Neuronal stem cell (in vitro differentiated cells): ENCODE results near the gene KCNE2.
"Not testable (repeated sequence)": the region's sequence is repeated elsewhere in the genome, so short reads cannot be mapped to it uniquely, and the experiment has no call there.

ENCODE experiments used
- DNase-seq: peaks from one replicate; pipeline ENCODE4 v3.0.0-alpha.2; 2013; ENCODE audit warnings: low spot score
- H2AFZ ChIP-seq: one replicate; pipeline ENCODE4 v1.6.1; 2013; ENCODE audit warnings: mild to moderate bottlenecking, low read length, inconsistent platforms
- H2AK5ac ChIP-seq: 2 replicates; pipeline ENCODE4 v1.6.1; 2013; ENCODE audit warnings: low read depth, mild to moderate bottlenecking, inconsistent platforms, low read length, moderate library complexity, mixed read lengths
- H2BK120ac ChIP-seq: 2 replicates; pipeline ENCODE4 v1.6.1; 2013; ENCODE audit warnings: low read depth, mild to moderate bottlenecking, inconsistent platforms, low read length, moderate library complexity, mixed read lengths
- H2BK12ac ChIP-seq: one replicate; pipeline ENCODE4 v1.6.1; 2013; ENCODE audit warnings: low read length, inconsistent platforms
- H2BK15ac ChIP-seq: 2 replicates; pipeline ENCODE4 v1.6.1; 2013; ENCODE audit warnings: mild to moderate bottlenecking, low read length, inconsistent platforms, mixed read lengths
- H2BK5ac ChIP-seq: one replicate; pipeline ENCODE4 v1.6.1; 2013; ENCODE audit warnings: inconsistent platforms, mild to moderate bottlenecking, low read length, moderate library complexity
- H3K14ac ChIP-seq: one replicate; pipeline ENCODE4 v1.6.1; 2013; ENCODE audit warnings: low read length, inconsistent platforms
- H3K18ac ChIP-seq: 2 replicates; pipeline ENCODE4 v1.6.1; 2013; ENCODE audit warnings: low read length, inconsistent platforms
- H3K23ac ChIP-seq: 2 replicates; pipeline ENCODE4 v1.6.1; 2013; ENCODE audit warnings: low read depth, mild to moderate bottlenecking, mixed read lengths, low read length, inconsistent platforms; ENCODE audit not compliant: poor library complexity
- H3K27ac ChIP-seq: replicated peaks from 3 replicates; pipeline ENCODE4 v1.5.1; 2013; ENCODE audit warnings: low read length, inconsistent platforms
- H3K27me3 ChIP-seq, 3 experiments: 2 replicates each; pipeline ENCODE4 v1.6.1; 2013; ENCODE audit warnings: low read length in 3 of 3, mild to moderate bottlenecking in 2 of 3, inconsistent platforms in 1 of 3, low read depth in 1 of 3, mixed read lengths in 1 of 3, moderate library complexity in 1 of 3; ENCODE audit not compliant: control insufficient read depth in 3 of 3, insufficient read depth in 3 of 3
- H3K36me3 ChIP-seq, 2 donors: replicated peaks in 1 of 2; 2 replicates each; pipeline ENCODE4 v1.6.1; 2013; ENCODE audit warnings: low read length in 2 of 2; ENCODE audit not compliant: control insufficient read depth in 2 of 2, insufficient read depth in 2 of 2
- H3K4ac ChIP-seq: 2 replicates; pipeline ENCODE4 v1.6.1; 2013; ENCODE audit warnings: inconsistent platforms, mild to moderate bottlenecking, low read length, moderate library complexity
- H3K4me1 ChIP-seq, 2 donors: 1 replicate in 1 of 2; 2 replicates in 1 of 2; pipeline ENCODE4 v1.6.1; 2013; ENCODE audit warnings: low read length in 2 of 2, low read depth in 1 of 2; ENCODE audit not compliant: control insufficient read depth in 2 of 2, insufficient read depth in 1 of 2
- H3K4me2 ChIP-seq: one replicate; pipeline ENCODE4 v1.6.1; 2013; ENCODE audit warnings: mild to moderate bottlenecking, low read length, inconsistent platforms; ENCODE audit not compliant: insufficient read depth, poor library complexity, severe bottlenecking
- H3K4me3 ChIP-seq, 2 donors: 2 replicates each; pipeline ENCODE4 v1.5.1; 2013; ENCODE audit warnings: low read length in 2 of 2, mild to moderate bottlenecking in 2 of 2, inconsistent platforms in 1 of 2, moderate library complexity in 1 of 2
- H3K79me1 ChIP-seq: one replicate; pipeline ENCODE4 v1.6.1; 2013; ENCODE audit warnings: low read depth, mild to moderate bottlenecking, inconsistent platforms, low read length, moderate library complexity
- H3K9ac ChIP-seq: one replicate; pipeline ENCODE4 v1.6.1; 2013; ENCODE audit warnings: mild to moderate bottlenecking, low read depth, low read length, inconsistent platforms; ENCODE audit not compliant: poor library complexity
- H3K9me3 ChIP-seq, 2 donors: replicated peaks in 1 of 2; 2 replicates each; pipeline versions ENCODE3 to v1.6.1; 2013; ENCODE audit warnings: low read length in 2 of 2, mild to moderate bottlenecking in 2 of 2, inconsistent platforms in 1 of 2, low read depth in 1 of 2, mixed read lengths in 1 of 2, moderate library complexity in 1 of 2; ENCODE audit not compliant: control insufficient read depth in 2 of 2, insufficient read depth in 1 of 2
- H4K8ac ChIP-seq: one replicate; pipeline ENCODE4 v1.6.1; 2013; ENCODE audit warnings: low read depth, mild to moderate bottlenecking, inconsistent platforms, low read length, moderate library complexity
- H4K91ac ChIP-seq: one replicate; pipeline ENCODE4 v1.6.1; 2013; ENCODE audit warnings: low read length, low read depth, mild to moderate bottlenecking, inconsistent platforms; ENCODE audit not compliant: poor library complexity
- WGBS, 2 donors: extraction: QIAGEN DNeasy Blood & Tissue Kit; methylation state at CpG; one replicate each; pipeline ENCODE4 v1.1.7; 2013; ENCODE audit warnings: missing lambda C conversion rate in 2 of 2, mixed read lengths in 1 of 2; ENCODE audit not compliant: insufficient read length in 2 of 2, insufficient replicate concordance in 1 of 2; ENCODE audit errors: extremely low coverage in 2 of 2; 5-methylcytosine and 5-hydroxymethylcytosine counted together

KCNE2 gene

DNA sequence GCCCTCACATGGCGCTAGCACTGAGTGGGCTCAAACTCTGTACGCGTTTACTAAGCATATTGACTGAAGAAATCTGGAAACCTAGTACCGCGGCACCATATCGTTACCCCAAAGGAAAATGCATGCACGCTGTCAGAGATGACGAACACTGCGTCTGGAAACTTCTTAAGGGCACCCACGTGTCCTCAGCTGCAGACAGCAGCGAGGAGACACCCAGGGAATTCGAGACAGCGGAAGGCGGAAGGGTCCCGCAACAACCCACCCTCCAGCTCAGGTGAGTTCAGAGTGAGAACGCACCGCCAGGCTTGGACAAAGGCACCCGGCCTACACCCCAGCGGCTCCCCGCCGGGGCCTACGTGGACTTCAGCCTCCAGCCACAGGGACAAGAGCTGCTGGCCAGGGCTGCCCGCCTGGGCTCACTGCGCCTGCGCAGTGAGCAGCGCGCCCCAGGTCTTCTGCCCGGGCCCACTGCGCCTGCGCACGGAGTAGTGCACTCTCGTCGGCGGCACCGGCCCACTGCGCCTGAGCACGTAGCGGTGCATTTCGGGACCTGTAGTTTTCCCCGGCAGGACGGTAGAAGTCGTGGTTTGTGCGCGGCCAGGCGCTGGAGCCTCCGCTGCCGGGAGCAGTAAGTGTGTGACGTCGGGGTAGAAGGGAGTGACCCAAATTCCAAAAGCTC is 11.3 kb downstream of the KCNE2 start, which contains the start of gene SMIM11:
Gene SMIM11, plus strand, starts transcription at position 568 of the 679 bp plus-strand sequence. CDS start 3,998 bp downstream, outside the sequence.
- not testable (repeated sequence) for H3K14ac ChIP-seq, DNase-seq, H3K4me1 ChIP-seq, H2AK5ac ChIP-seq, H3K4me2 ChIP-seq, H3K27me3 ChIP-seq, H3K23ac ChIP-seq, H3K9me3 ChIP-seq, H3K4me3 ChIP-seq, H4K91ac ChIP-seq, H3K4ac ChIP-seq, H2AFZ ChIP-seq, H2BK15ac ChIP-seq, H2BK12ac ChIP-seq, H4K8ac ChIP-seq, H2BK120ac ChIP-seq, H3K9ac ChIP-seq, H3K79me1 ChIP-seq, H3K27ac ChIP-seq, H2BK5ac ChIP-seq, H3K36me3 ChIP-seq, H3K18ac ChIP-seq
- WGBS, 2 donors, result no CpG with 5 or more reads among the region's 49 CpGs

DNA sequence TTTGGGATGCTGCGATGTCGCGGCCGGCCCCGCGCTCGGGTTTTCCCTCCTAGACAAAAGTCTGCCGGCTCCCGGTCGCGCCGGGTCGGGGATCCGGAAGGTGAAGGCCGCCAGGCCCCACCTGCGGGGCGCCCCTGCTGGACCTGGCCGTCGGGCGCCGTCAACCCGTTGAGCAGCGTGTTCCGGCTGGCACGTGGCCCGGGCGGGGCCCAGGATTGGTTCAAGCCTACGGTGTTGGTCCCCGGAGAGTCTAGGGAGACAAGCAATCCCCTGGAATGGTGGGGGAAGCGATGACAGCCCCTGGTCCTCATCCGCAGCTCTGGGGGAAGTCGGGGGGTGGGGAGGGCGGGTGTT is 11.8 kb downstream of the KCNE2 start:
- H2AK5ac ChIP-seq, H2AFZ ChIP-seq, H3K27me3 ChIP-seq, H3K14ac ChIP-seq, H3K36me3 ChIP-seq, H2BK12ac ChIP-seq, H3K79me1 ChIP-seq, H3K18ac ChIP-seq, H3K9me3 ChIP-seq, H3K4me3 ChIP-seq, H3K4me1 ChIP-seq, H4K8ac ChIP-seq, H2BK120ac ChIP-seq, H3K27ac ChIP-seq, H4K91ac ChIP-seq, H2BK15ac ChIP-seq, H3K9ac ChIP-seq, H3K23ac ChIP-seq, DNase-seq, H2BK5ac ChIP-seq, H3K4ac ChIP-seq, H3K4me2 ChIP-seq: not testable (repeated sequence)
- no CpG with 5 or more reads among the region's 33 CpGs for WGBS, 2 donors

GRCh38 chr21:34383138-34383537 is 19.3 kb downstream of the KCNE2 start:
- not testable (repeated sequence) for H2BK120ac ChIP-seq, H3K4me3 ChIP-seq, H3K4ac ChIP-seq, H3K23ac ChIP-seq, H2BK15ac ChIP-seq, H3K14ac ChIP-seq, H2AFZ ChIP-seq, H3K4me1 ChIP-seq, H3K9ac ChIP-seq, H2BK5ac ChIP-seq, H4K8ac ChIP-seq, H2AK5ac ChIP-seq, H3K18ac ChIP-seq, H3K9me3 ChIP-seq, H3K4me2 ChIP-seq, H3K27me3 ChIP-seq, DNase-seq, H4K91ac ChIP-seq, H3K79me1 ChIP-seq, H2BK12ac ChIP-seq, H3K36me3 ChIP-seq, H3K27ac ChIP-seq
- no CpG with 5 or more reads among the region's 2 CpGs for WGBS, 2 donors

GRCh38 chr21:34383724-34384415 is 20.1 kb downstream of the KCNE2 start:
- H3K4me3 ChIP-seq, H3K27me3 ChIP-seq, H4K8ac ChIP-seq, H3K4ac ChIP-seq, H2BK12ac ChIP-seq, H2BK15ac ChIP-seq, H3K23ac ChIP-seq, H2AK5ac ChIP-seq, H3K9ac ChIP-seq, H2AFZ ChIP-seq, H3K14ac ChIP-seq, H2BK120ac ChIP-seq, H3K79me1 ChIP-seq, DNase-seq, H3K4me1 ChIP-seq, H2BK5ac ChIP-seq, H3K9me3 ChIP-seq, H3K18ac ChIP-seq, H3K4me2 ChIP-seq, H4K91ac ChIP-seq, H3K27ac ChIP-seq, H3K36me3 ChIP-seq: not testable (repeated sequence)
- WGBS, 2 donors, result no CpG with 5 or more reads among the region's 14 CpGs
